ENCODE results near the gene CNTFR.

Gene CNTFR

GRCh38 chr9:34591917-34592866, 2.7 kb upstream of the CNTFR start:
- H3K36me3 ChIP-seq, result no peaks in the 10 kb centered on the region
- H3K9me3 ChIP-seq, result no peaks in the 10 kb centered on the region
- no peak for DNase-seq
- TF ChIP-seq, protein P1, sequence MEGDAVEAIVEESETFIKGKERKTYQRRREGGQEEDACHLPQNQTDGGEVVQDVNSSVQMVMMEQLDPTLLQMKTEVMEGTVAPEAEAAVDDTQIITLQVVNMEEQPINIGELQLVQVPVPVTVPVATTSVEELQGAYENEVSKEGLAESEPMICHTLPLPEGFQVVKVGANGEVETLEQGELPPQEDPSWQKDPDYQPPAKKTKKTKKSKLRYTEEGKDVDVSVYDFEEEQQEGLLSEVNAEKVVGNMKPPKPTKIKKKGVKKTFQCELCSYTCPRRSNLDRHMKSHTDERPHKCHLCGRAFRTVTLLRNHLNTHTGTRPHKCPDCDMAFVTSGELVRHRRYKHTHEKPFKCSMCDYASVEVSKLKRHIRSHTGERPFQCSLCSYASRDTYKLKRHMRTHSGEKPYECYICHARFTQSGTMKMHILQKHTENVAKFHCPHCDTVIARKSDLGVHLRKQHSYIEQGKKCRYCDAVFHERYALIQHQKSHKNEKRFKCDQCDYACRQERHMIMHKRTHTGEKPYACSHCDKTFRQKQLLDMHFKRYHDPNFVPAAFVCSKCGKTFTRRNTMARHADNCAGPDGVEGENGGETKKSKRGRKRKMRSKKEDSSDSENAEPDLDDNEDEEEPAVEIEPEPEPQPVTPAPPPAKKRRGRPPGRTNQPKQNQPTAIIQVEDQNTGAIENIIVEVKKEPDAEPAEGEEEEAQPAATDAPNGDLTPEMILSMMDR (IDR thresholded peaks at IDR 0.05; ENCODE audit: low read depth, low read length), result no peak
- H3K4me1 ChIP-seq, result peaks cover 11% of the 10 kb centered on the region
- H3K4me3 ChIP-seq (ENCODE audit: low read depth, low read length), result no peak overlapping the region
- no peaks in the 10 kb centered on the region for H3K27me3 ChIP-seq

DNA sequence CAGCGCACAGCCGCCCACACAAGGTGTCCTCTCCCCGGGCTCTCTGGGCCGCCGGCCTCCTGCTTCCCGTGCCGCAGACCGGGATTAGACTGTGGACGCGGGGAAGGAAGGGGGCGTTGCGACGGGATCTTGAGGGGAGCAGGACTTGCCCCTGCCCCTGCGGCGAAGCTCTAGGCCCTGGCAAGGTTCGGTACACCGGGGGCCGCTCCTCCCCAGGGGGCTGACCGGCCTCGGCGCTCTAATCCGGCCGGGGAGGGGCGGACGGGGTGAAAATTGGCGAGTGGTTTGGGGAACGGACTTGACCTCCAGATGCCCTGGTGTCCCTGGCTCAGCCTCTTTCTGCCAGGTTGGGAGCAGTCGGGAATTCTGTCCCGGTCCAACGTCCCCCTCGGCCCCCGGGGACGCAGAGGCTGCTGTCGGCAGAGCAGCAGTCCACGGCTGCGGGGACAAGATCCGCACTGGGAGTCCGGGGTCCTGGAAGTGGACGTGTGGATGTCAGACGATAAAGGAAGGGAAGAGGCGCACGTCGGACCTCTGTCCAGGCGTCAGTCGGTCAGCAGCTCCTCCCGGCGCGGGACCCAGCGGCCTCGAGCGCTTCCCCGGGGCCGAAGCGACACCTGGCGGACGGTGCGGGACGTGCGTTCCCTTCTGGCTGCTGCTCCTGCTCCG, 1.9 kb upstream of the CNTFR start:
- Histone ChIP-seq H3K27me3 (no peaks in the 10 kb centered on the region), H3K4me3 (ENCODE audit: low read depth, low read length) (peak overlapping the region; percentile 16; the same call in 1 of the 2 replicates), H3K36me3 (no peaks in the 10 kb centered on the region), H3K9me3 (no peaks in the 10 kb centered on the region), H3K4me1 (peaks cover 15% of the 10 kb centered on the region)
- TF ChIP-seq, protein P1 (IDR thresholded peaks at IDR 0.05; ENCODE audit: low read depth, low read length), result peak; percentile 84
- DNase-seq, result peak; percentile 90

DNA sequence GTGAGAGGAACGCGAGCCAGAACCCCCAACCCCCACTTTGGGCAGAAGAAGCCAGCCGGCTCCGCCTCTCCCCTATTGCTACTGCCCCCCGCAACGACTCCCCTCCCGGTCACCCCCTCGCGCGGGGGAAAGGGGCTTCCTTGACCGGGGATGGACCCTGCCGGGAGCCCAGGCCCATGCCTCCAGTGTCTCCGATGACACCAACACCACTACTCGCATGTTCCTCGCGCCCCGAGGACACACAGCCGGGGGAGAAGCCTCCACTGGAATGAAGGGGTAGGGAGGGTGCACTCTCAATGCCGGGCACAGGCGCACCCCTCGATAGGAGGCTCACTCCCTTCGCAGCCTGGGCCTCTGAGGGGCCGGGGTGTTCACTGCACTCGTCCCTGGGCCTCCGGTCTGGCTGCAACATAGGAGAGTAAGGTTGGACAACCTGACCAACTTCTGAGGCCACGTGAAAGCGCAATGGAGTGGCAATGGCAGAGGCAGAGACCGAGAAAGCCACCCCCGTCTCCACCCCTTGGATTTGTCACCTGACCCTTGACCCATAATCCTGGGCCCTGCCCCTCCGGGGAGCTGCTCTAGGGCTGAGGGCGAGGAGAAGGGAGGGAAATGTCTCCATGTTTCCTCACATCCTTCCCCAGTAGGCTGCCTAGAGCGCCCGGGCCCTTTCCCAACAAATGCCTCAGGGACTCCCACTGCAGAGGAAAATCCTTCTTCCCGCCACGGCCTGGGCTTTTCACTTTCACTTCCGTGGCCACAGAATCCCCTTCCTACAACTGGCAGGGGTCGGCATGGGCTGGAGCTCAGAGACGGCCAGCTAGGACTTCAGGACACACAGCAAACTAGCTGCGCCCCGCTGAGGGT, 1.1 kb upstream of the CNTFR start:
- no peaks in the 10 kb centered on the region for H3K9me3 ChIP-seq
- H3K4me3 ChIP-seq (ENCODE audit: low read depth, low read length), result peak overlapping the region; percentile 94
- DNase-seq, result no peak
- H3K36me3 ChIP-seq, result no peaks in the 10 kb centered on the region
- TF ChIP-seq, protein P1 (IDR thresholded peaks at IDR 0.05; ENCODE audit: low read depth, low read length), result no peak
- H3K27me3 ChIP-seq, result no peaks in the 10 kb centered on the region
- H3K4me1 ChIP-seq, result peaks cover 23% of the 10 kb centered on the region

DNA sequence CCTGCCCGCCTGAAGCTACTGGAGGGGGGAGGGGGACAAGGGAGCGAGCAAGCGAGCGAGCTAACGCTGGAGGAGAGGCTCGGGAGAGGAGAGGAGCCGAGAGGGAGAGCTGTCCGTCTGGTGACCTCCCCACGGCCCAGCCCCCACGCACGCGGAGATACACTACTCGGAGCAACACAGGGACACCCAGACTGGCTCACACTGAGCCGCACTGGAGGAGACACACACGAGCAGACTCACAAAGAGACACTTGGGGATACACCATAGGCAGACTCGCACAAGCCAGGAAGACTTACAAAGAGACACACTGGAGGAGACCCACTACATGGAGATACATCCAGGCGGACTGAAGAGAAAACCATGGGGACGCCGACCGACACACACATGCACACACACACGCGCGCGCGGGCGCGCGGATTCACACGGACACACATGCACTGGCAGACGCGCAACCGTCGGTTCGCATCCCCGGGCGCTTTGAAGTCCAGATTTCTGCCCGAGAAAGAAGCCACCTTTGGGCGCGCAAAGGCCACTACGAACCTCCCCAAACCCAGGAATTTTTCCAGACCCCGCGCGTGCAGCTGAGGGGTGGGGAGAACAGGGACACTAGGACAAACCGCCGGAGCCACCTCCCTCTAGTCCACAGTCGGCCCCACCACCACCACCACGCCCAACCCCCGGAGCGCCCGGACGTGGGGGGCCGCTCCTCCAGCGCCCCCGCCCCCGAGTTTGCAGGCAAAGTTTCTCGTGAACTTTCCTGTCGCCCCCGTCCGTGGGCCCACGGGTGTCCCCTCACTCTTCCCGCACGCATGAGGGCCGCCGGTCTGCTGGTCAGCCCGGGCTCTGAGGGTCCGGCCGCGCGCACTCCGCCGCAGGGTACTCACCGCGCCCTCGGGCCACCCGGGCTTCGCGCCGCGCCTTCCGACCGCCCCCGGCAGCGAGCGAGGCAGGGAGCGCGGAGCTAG, 571 bp downstream of the CNTFR start:
- no peaks in the 10 kb centered on the region for H3K9me3 ChIP-seq
- H3K36me3 ChIP-seq, result no peaks in the 10 kb centered on the region
- peak; percentile 39 for DNase-seq
- H3K4me3 ChIP-seq (ENCODE audit: low read depth, low read length), result peak overlapping the region; percentile 94
- TF ChIP-seq, protein P1 (IDR thresholded peaks at IDR 0.05; ENCODE audit: low read depth, low read length), result no peak
- peaks cover 28% of the 10 kb centered on the region for H3K4me1 ChIP-seq
- no peaks in the 10 kb centered on the region for H3K27me3 ChIP-seq

- TF ChIP-seq, protein P1 (IDR thresholded peaks at IDR 0.05; ENCODE audit: low read depth, low read length), result no peak
- Histone ChIP-seq H3K4me1 (peaks cover 41% of the 10 kb centered on the region), H3K36me3 (no peaks in the 10 kb centered on the region), H3K9me3 (no peaks in the 10 kb centered on the region), H3K27me3 (no peaks in the 10 kb centered on the region), H3K4me3 (ENCODE audit: low read depth, low read length) (no peak overlapping the region)
- no peak for DNase-seq
Observed at GRCh38 chr9:34587271-34587670, 2.3 kb downstream of the CNTFR start.

Measured in BE2C (cell line).